ENCODE results near the gene XYLT1.

- no peak for TF ChIP-seq ZNF623 (tag by site-specific recombination; IDR thresholded peaks at IDR 0.05)
- TF ChIP-seq ZNF18 (tag by site-specific recombination; IDR thresholded peaks at IDR 0.05): no peak
- no peak for TF ChIP-seq ZNF747 (tag by site-specific recombination; IDR thresholded peaks at IDR 0.05)
- no peak for TF ChIP-seq ZBTB7A (tag by site-specific recombination; IDR thresholded peaks at IDR 0.05; ENCODE audit: low read depth)
- no peak for TF ChIP-seq SETDB1 (IDR thresholded peaks at IDR 0.05; ENCODE audit: insufficient read length, low read length)
- no peak for TF ChIP-seq CTCF (tag by site-specific recombination; IDR thresholded peaks at IDR 0.05)
- no peak for TF ChIP-seq ZNF157 (tag by site-specific recombination; IDR thresholded peaks at IDR 0.05)
- TF ChIP-seq PATZ1 (tag by site-specific recombination; IDR thresholded peaks at IDR 0.05): no peak
- no peak for TF ChIP-seq REST (tag by site-specific recombination; IDR thresholded peaks at IDR 0.05)
- no peak for TF ChIP-seq ZNF621 (tag by site-specific recombination; IDR thresholded peaks at IDR 0.05)
- no peak for TF ChIP-seq ZNF121 (tag by site-specific recombination; IDR thresholded peaks at IDR 0.05)
- no peak for TF ChIP-seq HOXA7 (CRISPR knock-in tag; IDR thresholded peaks at IDR 0.05; ENCODE audit: borderline replicate concordance)
- TF ChIP-seq ZNF24 (tag by site-specific recombination; IDR thresholded peaks at IDR 0.05): no peak
Observed at GRCh38 chr16:17460890-17461289, 9.9 kb downstream of the XYLT1 start.

Data from HEK293 (cell line).